Mucosa of descending colon (tissue), 3 donors: Measurements from ENCODE around the gene HOXC6. TPM values are rescaled to one million over a fixed set of nuclear protein-coding genes. Genes with fewer than 3 reads are reported as not detected.

Experiments used
- ATAC-seq: fragments of 200-7000 bp; cut with Tn5 transposase; one replicate; pipeline ENCODE4 v1.9.1; 2020; ENCODE audit warnings: mild to moderate bottlenecking, moderate library complexity
- DNase-seq, 3 donors: peaks; one replicate each; pipeline ENCODE4 v3.0.0-alpha.2; 2020
- H3K36me3 ChIP-seq: fragments of 200-600 bp; one replicate; pipeline ENCODE4 v1.8.0; 2021; ENCODE audit warnings: low read depth, mild to moderate bottlenecking
- H3K4me1 ChIP-seq: fragments of 200-600 bp; one replicate; pipeline ENCODE4 v1.8.0; 2021; ENCODE audit warnings: low read depth, mild to moderate bottlenecking
- H3K4me3 ChIP-seq: fragments of 200-600 bp; one replicate; pipeline ENCODE4 v1.8.0; 2021; ENCODE audit warnings: mild to moderate bottlenecking
- H3K9me3 ChIP-seq: fragments of 200-600 bp; one replicate; pipeline ENCODE4 v1.8.0; 2021; ENCODE audit warnings: mild to moderate bottlenecking
- CTCF ChIP-seq: fragments of 200-600 bp; IDR thresholded peaks from one replicate; pipeline ENCODE4 v1.8.0; 2022; ENCODE audit warnings: antibody characterized with exemption, mild to moderate bottlenecking
- intact Hi-C, 2 donors: fragments of 100-400 bp; cut with DNase I in 1 of 2; cut with micrococcal nuclease in 1 of 2; formaldehyde crosslinking; loops; one replicate each; pipeline versions ENCODE4 v1.11.0 to v1.11.1; 2022; cut with DNase I, micrococcal nuclease
- total RNA-seq, 3 donors: library from RNA; stranded (reverse); fragmentation: NEBNext Ultra II Directional in 2 of 3; extraction: Animal tissue kit (Norgen Biotek cat#: 25700) in 2 of 3; gene quantifications; one replicate each; pipeline versions ENCODE4 v1.2.1 to v1.2.4, GENCODE V29; 2021 to 2023
- donor health status: DM: no; HTN: no; CAD: no; lungs with moderate emphysema.
- donor health status: DM: no; HTN: no; CAD: no.
- donor health status: DM: no; HTN: yes; CAD: no.

Gene HOXC6
- total RNA-seq, 3 donors from 2014 or later = 0.22 to 0.32 TPM; not detected in 1

GRCh38 chr12:54045401-54045800 is 17.2 kb downstream of the HOXC6 start:
- Histone ChIP-seq H3K4me3 (no peak overlapping the region), H3K4me1 (no peaks in the 10 kb centered on the region), H3K9me3 (no peaks in the 10 kb centered on the region), H3K36me3 (no peaks in the 10 kb centered on the region)
- ATAC-seq (no peak), DNase-seq (no peak)
- no peak for TF ChIP-seq CTCF
- intact Hi-C loops = no loop called here

- H3K36me3 ChIP-seq = no peaks in the 10 kb centered on the region
- DNase-seq (no peak), ATAC-seq (no peak)
- no peaks in the 10 kb centered on the region for H3K9me3 ChIP-seq
- intact Hi-C loops = no loop called here
- H3K4me3 ChIP-seq = no peak overlapping the region
- no peak for TF ChIP-seq CTCF
- no peaks in the 10 kb centered on the region for H3K4me1 ChIP-seq
Observed at GRCh38 chr12:54045868-54046521, 17.8 kb downstream of the HOXC6 start.

- no peak for ATAC-seq
- Histone ChIP-seq H3K9me3 (no peaks in the 10 kb centered on the region), H3K4me3 (no peak overlapping the region), H3K36me3 (no peaks in the 10 kb centered on the region), H3K4me1 (no peaks in the 10 kb centered on the region)
- TF ChIP-seq CTCF = no peak
- intact Hi-C loops = no loop called here
- DNase-seq = no peak
Observed at GRCh38 chr12:54046809-54047159, 18.5 kb downstream of the HOXC6 start.

GRCh38 chr12:54047160-54047963 is 19.1 kb downstream of the HOXC6 start:
- TF ChIP-seq CTCF = no peak
- ATAC-seq (no peak), DNase-seq (no peak)
- intact Hi-C loops = no loop called here
- Histone ChIP-seq H3K4me3 (no peak overlapping the region), H3K9me3 (no peaks in the 10 kb centered on the region), H3K4me1 (no peaks in the 10 kb centered on the region), H3K36me3 (no peaks in the 10 kb centered on the region)

- no peaks in the 10 kb centered on the region for H3K36me3 ChIP-seq
- intact Hi-C loops = no loop called here
Observed at GRCh38 chr12:54047964-54048303, 19.7 kb downstream of the HOXC6 start.

More at GRCh38 chr12:54047964-54048303, 19.7 kb downstream of the HOXC6 start:
- Histone ChIP-seq H3K4me1 (no peaks in the 10 kb centered on the region), H3K4me3 (no peak overlapping the region), H3K9me3 (no peaks in the 10 kb centered on the region)
- no peak for TF ChIP-seq CTCF
- DNase-seq (no peak), ATAC-seq (no peak)
